Fibroblast of pulmonary artery (primary cell): ENCODE measurements around the gene CIPC.

Source experiments
- DNase-seq: peaks from one replicate; pipeline ENCODE4 v3.0.0-alpha.2; 2010; ENCODE audit warnings: low read depth
- H3K4me3 ChIP-seq: replicated peaks from 2 replicates; pipeline ENCODE4 v1.5.1; 2011; ENCODE audit warnings: low read depth, mild to moderate bottlenecking, control low read depth, low read length, moderate library complexity
- CTCF ChIP-seq: IDR thresholded peaks from 2 replicates; pipeline ENCODE4 v1.5.1; 2011; ENCODE audit warnings: mild to moderate bottlenecking, control low read depth, low read length, inconsistent platforms; ENCODE audit errors: missing control alignments

Gene CIPC

GRCh38 chr14:77124345-77125280 is 26.6 kb downstream of the CIPC start:
- TF ChIP-seq CTCF: no peak
- H3K4me3 ChIP-seq: peak overlapping the region; percentile 55
- peak; percentile 34 for DNase-seq

- DNase-seq: no peak
- no peak for TF ChIP-seq CTCF
- H3K4me3 ChIP-seq: peak overlapping the region; percentile 21
Measured at GRCh38 chr14:77125281-77125801, 27.3 kb downstream of the CIPC start.

GRCh38 chr14:77125823-77126325 is 27.8 kb downstream of the CIPC start:
- no peak for DNase-seq
- no peak for TF ChIP-seq CTCF
- H3K4me3 ChIP-seq: no peak overlapping the region

- DNase-seq: no peak
- TF ChIP-seq CTCF: no peak
- H3K4me3 ChIP-seq: no peak overlapping the region
Measured at GRCh38 chr14:77126461-77126990, 28.5 kb downstream of the CIPC start.

- peak; percentile 8 for DNase-seq
- H3K4me3 ChIP-seq: no peak overlapping the region
- no peak for TF ChIP-seq CTCF
Measured at GRCh38 chr14:77128414-77128891, 30.4 kb downstream of the CIPC start.

GRCh38 chr14:77130386-77130785 is 32.3 kb downstream of the CIPC start:
- no peak for DNase-seq
- no peak for TF ChIP-seq CTCF
- H3K4me3 ChIP-seq: no peak overlapping the region
